Activated CD4-positive, alpha-beta T cell treated with anti-CD3 and anti-CD28 coated beads for 36 hours (primary cell): ENCODE data around the gene CYSTM1. TPM values are rescaled to one million over a fixed set of nuclear protein-coding genes. Genes with fewer than 3 reads are reported as not detected.

ENCODE experiments used
- ATAC-seq: fragments of 200-7000 bp; cut with Tn5 transposase; one replicate; pipeline ENCODE4 v1.10.0; 2021; ENCODE audit warnings: mild to moderate bottlenecking, moderate library complexity
- CTCF ChIA-PET: fragments of 350-600 bp; sonication (Branson Sonifier 250); formaldehyde crosslinking; loops from one replicate; lab custom pipeline; 2021; ENCODE audit warnings: antibody characterized with exemption; lab: Charles Lee
- POLR2A ChIA-PET: fragments of 350-600 bp; sonication (Branson Sonifier 250); formaldehyde crosslinking; loops from one replicate; lab custom pipeline; 2021; ENCODE audit warnings: antibody characterized with exemption, inconsistent platforms; lab: Charles Lee
- DNase-seq: peaks from one replicate; pipeline ENCODE4 v3.0.0-alpha.2; 2020
- H3K27ac Mint-ChIP-seq: one replicate; pipeline ENCODE4 v1.8.0; 2021; ENCODE audit warnings: mixed read lengths
- H3K27me3 Mint-ChIP-seq: one replicate; pipeline ENCODE4 v1.8.0; 2021; ENCODE audit warnings: mixed read lengths
- H3K36me3 Mint-ChIP-seq: one replicate; pipeline ENCODE4 v1.8.0; 2021; ENCODE audit warnings: low read depth, mixed read lengths
- H3K4me1 Mint-ChIP-seq: one replicate; pipeline ENCODE4 v1.8.0; 2021; ENCODE audit warnings: mixed read lengths
- H3K4me3 Mint-ChIP-seq: one replicate; pipeline ENCODE4 v1.8.0; 2021; ENCODE audit warnings: mild to moderate bottlenecking, moderate library complexity, mixed read lengths
- H3K9me3 Mint-ChIP-seq: one replicate; pipeline ENCODE4 v1.8.0; 2021; ENCODE audit warnings: low read depth, mixed read lengths
- intact Hi-C, 2 experiments: fragments of 100-400 bp; cut with DNase I in 1 of 2; cut with micrococcal nuclease in 1 of 2; formaldehyde crosslinking; loops; one replicate each; pipeline versions ENCODE4 v1.14.2 to v1.15.1; 2022 to 2024; cut with DNase I, micrococcal nuclease
- total RNA-seq, 2 experiments: library from RNA; stranded (reverse); gene quantifications; one replicate each; pipeline ENCODE4 v1.2.3, GENCODE V29; 2021

Gene CYSTM1
- total RNA-seq, 2 experiments from 2014 or later, result 15.2 to 18.7 TPM

- Mint-ChIP-seq H3K4me3 (no peak overlapping the region), H3K27ac (no peak overlapping the region), H3K9me3 (no peaks in the 10 kb centered on the region), H3K4me1 (no peaks in the 10 kb centered on the region), H3K36me3 (no peaks in the 10 kb centered on the region), H3K27me3 (no peaks in the 10 kb centered on the region)
- DNase-seq (no peak), ATAC-seq (no peak)
- CTCF ChIA-PET, result interaction anchor here (1.2 kb wide), 1 partner anchor 89 kb away, joined by 5 read pairs; no protein-coding TSS in a partner anchor
- intact Hi-C loops, result no loop called here
- POLR2A ChIA-PET, result no interaction called here
These were observed 12.7 kb upstream of the CYSTM1 start for GRCh38 chr5:140162275-140162674.

GRCh38 chr5:140162781-140163180 is 12.2 kb upstream of the CYSTM1 start:
- Mint-ChIP-seq H3K36me3 (no peaks in the 10 kb centered on the region), H3K4me3 (no peak overlapping the region), H3K27me3 (no peaks in the 10 kb centered on the region), H3K27ac (no peak overlapping the region), H3K4me1 (no peaks in the 10 kb centered on the region), H3K9me3 (no peaks in the 10 kb centered on the region)
- intact Hi-C loops, result no loop called here
- no peak for ATAC-seq
- DNase-seq, result no peak
- ChIA-PET CTCF (no interaction called here), POLR2A (no interaction called here)

GRCh38 chr5:140165101-140165922 is 9.7 kb upstream of the CYSTM1 start:
- POLR2A ChIA-PET, result no interaction called here
- Mint-ChIP-seq H3K36me3 (no peaks in the 10 kb centered on the region), H3K4me3 (no peak overlapping the region), H3K9me3 (no peaks in the 10 kb centered on the region), H3K27ac (no peak overlapping the region), H3K4me1 (no peaks in the 10 kb centered on the region), H3K27me3 (no peaks in the 10 kb centered on the region)
- no peak for ATAC-seq
- CTCF ChIA-PET, result interaction anchor here (0.8 to 1.1 kb wide), 5 partner anchors 9 to 93 kb away, joined by 3 read pairs; no protein-coding TSS in a partner anchor
- no peak for DNase-seq
- intact Hi-C loops, result no loop called here

GRCh38 chr5:140165923-140166270 is 9.1 kb upstream of the CYSTM1 start:
- Mint-ChIP-seq H3K27ac (no peak overlapping the region), H3K36me3 (no peaks in the 10 kb centered on the region), H3K4me3 (no peak overlapping the region), H3K9me3 (no peaks in the 10 kb centered on the region), H3K27me3 (no peaks in the 10 kb centered on the region), H3K4me1 (no peaks in the 10 kb centered on the region)
- ATAC-seq (no peak), DNase-seq (no peak)
- POLR2A ChIA-PET, result no interaction called here
- intact Hi-C loops, result no loop called here
- CTCF ChIA-PET, result interaction anchor here (0.8 to 1.1 kb wide), 4 partner anchors 8 to 93 kb away, joined by 3 read pairs; no protein-coding TSS in a partner anchor

GRCh38 chr5:140166911-140167310 is 8.1 kb upstream of the CYSTM1 start:
- H3K4me3 Mint-ChIP-seq, result no peak overlapping the region
- POLR2A ChIA-PET, result no interaction called here
- no peak for ATAC-seq
- intact Hi-C loops, result no loop called here
- H3K4me1 Mint-ChIP-seq, result no peaks in the 10 kb centered on the region
- H3K36me3 Mint-ChIP-seq, result no peaks in the 10 kb centered on the region
- CTCF ChIA-PET, result interaction anchor here (0.7 kb wide), 1 partner anchor 19 kb away, joined by 3 read pairs; no protein-coding TSS in a partner anchor
- no peak overlapping the region for H3K27ac Mint-ChIP-seq
- DNase-seq, result no peak
- no peaks in the 10 kb centered on the region for H3K9me3 Mint-ChIP-seq
- no peaks in the 10 kb centered on the region for H3K27me3 Mint-ChIP-seq

GRCh38 chr5:140168371-140168770 is 6.6 kb upstream of the CYSTM1 start:
- ATAC-seq (no peak), DNase-seq (no peak)
- Mint-ChIP-seq H3K4me3 (no peak overlapping the region), H3K9me3 (no peaks in the 10 kb centered on the region), H3K4me1 (no peaks in the 10 kb centered on the region), H3K36me3 (no peaks in the 10 kb centered on the region), H3K27ac (no peak overlapping the region), H3K27me3 (no peaks in the 10 kb centered on the region)
- intact Hi-C loops, result no loop called here
- ChIA-PET CTCF (no interaction called here), POLR2A (no interaction called here)

GRCh38 chr5:140169410-140169809 is 5.6 kb upstream of the CYSTM1 start:
- intact Hi-C loops, result no loop called here

GRCh38 chr5:140172483-140172882 is 2.5 kb upstream of the CYSTM1 start:
- ATAC-seq, result no peak

More at GRCh38 chr5:140169410-140169809, 5.6 kb upstream of the CYSTM1 start:
- H3K27me3 Mint-ChIP-seq, result no peaks in the 10 kb centered on the region
- H3K4me3 Mint-ChIP-seq, result no peak overlapping the region
- ChIA-PET POLR2A (no interaction called here), CTCF (interaction anchor here (0.6 to 1.8 kb wide), 11 partner anchors 10 to 97 kb away, joined by 3 to 18 read pairs (median 3); no protein-coding TSS in a partner anchor)
- no peak overlapping the region for H3K27ac Mint-ChIP-seq
- no peaks in the 10 kb centered on the region for H3K36me3 Mint-ChIP-seq
- H3K9me3 Mint-ChIP-seq, result no peaks in the 10 kb centered on the region
- DNase-seq (no peak), ATAC-seq (no peak)
- H3K4me1 Mint-ChIP-seq, result peaks cover 7% of the 10 kb centered on the region

GRCh38 chr5:140174014-140174413 is 974 bp upstream of the CYSTM1 start:
- ChIA-PET CTCF (interaction anchor here (0.7 to 2.2 kb wide), 4 partner anchors 8 to 178 kb away, joined by 3 to 9 read pairs (median 4); partner anchors contain the start of gene NRG2), POLR2A (no interaction called here)

More at GRCh38 chr5:140172483-140172882, 2.5 kb upstream of the CYSTM1 start:
- POLR2A ChIA-PET, result no interaction called here
- Mint-ChIP-seq H3K36me3 (no peaks in the 10 kb centered on the region), H3K4me1 (peaks cover 15% of the 10 kb centered on the region), H3K27ac (no peak overlapping the region), H3K27me3 (no peaks in the 10 kb centered on the region), H3K4me3 (no peak overlapping the region), H3K9me3 (no peaks in the 10 kb centered on the region)
- DNase-seq, result no peak
- intact Hi-C loops, result loop anchor here in 1 of 2 experiments (10.0 kb wide), 1 partner anchor 542 kb away; no protein-coding TSS in a partner anchor
- CTCF ChIA-PET, result no interaction called here

GRCh38 chr5:140175367-140176030 is 511 bp downstream of the CYSTM1 start:
- ATAC-seq (peak; percentile 64), DNase-seq (peak; percentile 81)
- ChIA-PET CTCF (interaction anchor here (0.7 to 2.2 kb wide), 5 partner anchors 10 to 176 kb away, joined by 3 to 9 read pairs (median 4); no protein-coding TSS in a partner anchor), POLR2A (interaction anchor here (0.7 kb wide), 1 partner anchor 395 kb away, joined by 3 read pairs; no protein-coding TSS in a partner anchor)
- peak overlapping the region; percentile 28 for H3K27ac Mint-ChIP-seq
- H3K9me3 Mint-ChIP-seq, result no peaks in the 10 kb centered on the region
- H3K27me3 Mint-ChIP-seq, result no peaks in the 10 kb centered on the region
- H3K4me3 Mint-ChIP-seq, result peak overlapping the region; percentile 91
- intact Hi-C loops, result loop anchor here (1.0 to 10.0 kb wide), 12 partner anchors 18 to 539 kb away; partner anchors contain the start of genes ANKHD1 (in 1 of the 2), APBB3 (in 1 of the 2), HBEGF (in 1 of the 2) and PFDN1 (in 1 of the 2)
- peaks cover 15% of the 10 kb centered on the region for H3K4me1 Mint-ChIP-seq
- H3K36me3 Mint-ChIP-seq, result no peaks in the 10 kb centered on the region

More at GRCh38 chr5:140174014-140174413, 974 bp upstream of the CYSTM1 start:
- Mint-ChIP-seq H3K9me3 (no peaks in the 10 kb centered on the region), H3K4me1 (peaks cover 15% of the 10 kb centered on the region), H3K4me3 (peak overlapping the region; percentile 91), H3K27me3 (no peaks in the 10 kb centered on the region), H3K27ac (peak overlapping the region; percentile 4), H3K36me3 (no peaks in the 10 kb centered on the region)
- ATAC-seq, result no peak
- intact Hi-C loops, result loop anchor here (2.0 to 10.0 kb wide), 3 partner anchors 65 to 541 kb away; partner anchors contain the start of gene HBEGF (in 1 of the 2)
- DNase-seq, result no peak

GRCh38 chr5:140176031-140176387 is 1.0 kb downstream of the CYSTM1 start:
- Mint-ChIP-seq H3K4me1 (peaks cover 15% of the 10 kb centered on the region), H3K4me3 (peak overlapping the region; percentile 91), H3K27ac (peak overlapping the region; percentile 28), H3K36me3 (no peaks in the 10 kb centered on the region), H3K9me3 (no peaks in the 10 kb centered on the region), H3K27me3 (no peaks in the 10 kb centered on the region)
- ATAC-seq, result no peak
- intact Hi-C loops, result loop anchor here in 1 of 2 experiments (10.0 kb wide), 1 partner anchor 539 kb away; no protein-coding TSS in a partner anchor
- ChIA-PET CTCF (interaction anchor here (1.0 to 2.2 kb wide), 4 partner anchors 10 to 176 kb away, joined by 3 to 9 read pairs (median 4); no protein-coding TSS in a partner anchor), POLR2A (no interaction called here)
- DNase-seq, result no peak
